Gastroesophageal sphincter (tissue), 4 donors: ENCODE results near the gene DNMT1. TPM values are rescaled to one million over a fixed set of nuclear protein-coding genes. Genes with fewer than 3 reads are reported as not detected.

Experiments
- ATAC-seq: fragments of 150-250 bp; one replicate; pipeline ENCODE4 v1.9.1; 2016; ENCODE audit warnings: mild to moderate bottlenecking, moderate library complexity
- H3K27ac ChIP-seq, 4 donors: fragments of 200-600 bp; sonication (generic) in 3 of 4; 1 replicate in 3 of 4; 2 replicates in 1 of 4; pipeline ENCODE4 v1.5.1; 2016 to 2019
- H3K27me3 ChIP-seq: fragments of 200-600 bp; sonication (generic); one replicate; pipeline ENCODE4 v1.5.1; 2019
- H3K36me3 ChIP-seq, 2 donors: fragments of 200-600 bp; sonication (generic); one replicate each; pipeline ENCODE4 v1.5.1; 2019; ENCODE audit warnings: control low read depth in 1 of 2
- H3K4me1 ChIP-seq, 3 donors: fragments of 200-600 bp; sonication (generic); 1 replicate in 2 of 3; 2 replicates in 1 of 3; pipeline ENCODE4 v1.5.1; 2016 to 2019; ENCODE audit warnings: control low read depth in 2 of 3
- H3K4me3 ChIP-seq, 2 donors: fragments of 200-600 bp; sonication (generic); one replicate each; pipeline ENCODE4 v1.5.1; 2019; ENCODE audit warnings: mild to moderate bottlenecking in 1 of 2, moderate library complexity in 1 of 2
- H3K9me3 ChIP-seq, 3 donors: fragments of 200-600 bp; sonication (generic); one replicate each; pipeline ENCODE4 v1.5.1; 2017 to 2019; ENCODE audit warnings: control low read depth in 2 of 3
- CTCF ChIP-seq, 4 experiments: fragments of 200-600 bp in 2 of 4; fragments of 450-650 bp in 2 of 4; sonication (generic) in 1 of 4; IDR thresholded peaks; one replicate each; pipeline ENCODE4 v1.5.1; 2017 to 2019; ENCODE audit warnings: antibody characterized with exemption in 4 of 4, mild to moderate bottlenecking in 2 of 4, moderate library complexity in 2 of 4
- EP300 ChIP-seq: sonication (generic); formaldehyde crosslinking; IDR thresholded peaks from one replicate; pipeline ENCODE4 v1.6.1; 2017; ENCODE audit warnings: antibody characterized with exemption, mild to moderate bottlenecking
- POLR2A ChIP-seq, 2 donors: fragments of 450-650 bp; IDR thresholded peaks; one replicate each; pipeline ENCODE4 v1.6.1; 2017; ENCODE audit warnings: antibody characterized with exemption in 2 of 2, mild to moderate bottlenecking in 2 of 2, moderate library complexity in 1 of 2
- POLR2AphosphoS5 ChIP-seq: sonication (generic); formaldehyde crosslinking; IDR thresholded peaks from one replicate; pipeline ENCODE4 v1.6.1; 2017; ENCODE audit warnings: antibody characterized with exemption
- WGBS, 2 donors: methylation state at CpG; one replicate each; pipeline ENCODE4 v1.1.5; 2018; ENCODE audit warnings: low coverage in 1 of 2; 5-methylcytosine and 5-hydroxymethylcytosine counted together
- total RNA-seq, 4 donors: library from RNA; depleted of rRNA; stranded (reverse); fragments of >200 nt; gene quantifications; one replicate each; pipeline ENCODE4 v1.1.0, GENCODE V29; 2016

DNMT1 gene
- total RNA-seq, 4 donors from 2014 or later: 28.1 to 50.6 (median 38.1) TPM

DNA sequence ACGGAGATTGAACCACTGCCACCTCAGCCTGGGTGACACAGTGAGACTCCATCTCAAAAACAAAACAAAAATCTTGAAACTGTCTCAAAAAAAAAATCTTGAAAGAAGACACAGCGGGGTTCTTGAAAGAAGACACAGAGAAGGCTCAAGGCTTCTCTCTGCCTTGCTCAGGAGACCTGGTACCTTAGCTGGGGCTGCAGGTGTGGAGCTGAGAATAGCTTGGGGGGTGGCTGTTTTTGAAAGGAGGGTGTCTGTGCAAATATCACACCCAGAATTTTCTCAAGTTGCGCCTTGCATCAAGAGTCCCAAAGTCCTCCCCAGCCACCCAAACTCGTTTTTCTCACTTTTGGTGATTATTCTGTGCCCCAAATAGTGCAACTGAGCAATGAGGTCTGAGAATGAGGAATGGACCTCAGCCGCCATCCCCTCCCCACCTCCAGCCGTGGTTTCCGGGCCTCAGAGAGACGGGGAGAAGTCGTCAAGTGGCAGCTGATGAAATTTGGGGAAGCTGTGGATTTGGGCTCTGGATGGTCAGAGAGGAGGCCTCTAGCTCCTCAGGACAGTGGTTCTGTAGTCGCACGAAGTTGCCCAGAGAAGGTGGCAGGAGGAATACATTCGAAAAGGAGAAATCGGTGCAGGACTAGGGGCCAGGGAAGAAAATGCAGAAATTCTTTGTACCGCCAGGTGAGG is 27.6 kb upstream of the DNMT1 start:
- no peak overlapping the region for H3K27ac ChIP-seq
- H3K4me3 ChIP-seq: no peak overlapping the region
- peaks cover 0 to 14% of the 10 kb centered on the region in 2 donors for H3K36me3 ChIP-seq
- H3K4me1 ChIP-seq: peaks cover 0 to 20% (median 5%) of the 10 kb centered on the region in 3 donors
- H3K27me3 ChIP-seq: no peaks in the 10 kb centered on the region
- WGBS, 2 donors: 83 to 85% methylated on average over 7 to 10 of the region's 14 CpGs
- no peaks in the 10 kb centered on the region for H3K9me3 ChIP-seq
- no peak for ATAC-seq
- no peak for TF ChIP-seq EP300
- TF ChIP-seq POLR2AphosphoS5: no peak
- TF ChIP-seq CTCF (IDR thresholded peaks at IDR 0.05): no peak
- TF ChIP-seq POLR2A (IDR thresholded peaks at IDR 0.05): no peak

- no peak overlapping the region for H3K27ac ChIP-seq
- WGBS, 2 donors: 86% methylated on average over 5 of the region's 7 CpGs; no CpG with 5 or more reads in 1 of the 2 donors
- no peaks in the 10 kb centered on the region for H3K27me3 ChIP-seq
- no peaks in the 10 kb centered on the region for H3K9me3 ChIP-seq
- peaks cover 0 to 4% (median 2%) of the 10 kb centered on the region in 3 donors for H3K4me1 ChIP-seq
- H3K4me3 ChIP-seq: no peak overlapping the region
- no peak for TF ChIP-seq POLR2A (IDR thresholded peaks at IDR 0.05)
- no peak for TF ChIP-seq POLR2AphosphoS5
- no peak for TF ChIP-seq EP300
- H3K36me3 ChIP-seq: peaks cover 0 to 14% of the 10 kb centered on the region in 2 donors
- ATAC-seq: no peak
Measured at GRCh38 chr19:10220695-10221094, 25.9 kb upstream of the DNMT1 start.

GRCh38 chr19:10219678-10220077 is 24.9 kb upstream of the DNMT1 start:
- Histone ChIP-seq H3K36me3 (peaks cover 0 to 14% of the 10 kb centered on the region in 2 donors), H3K4me1 (no peaks in the 10 kb centered on the region), H3K4me3 (no peak overlapping the region), H3K27ac (no peak overlapping the region), H3K27me3 (no peaks in the 10 kb centered on the region), H3K9me3 (no peaks in the 10 kb centered on the region)
- TF ChIP-seq CTCF (IDR thresholded peaks at IDR 0.05) (no peak), EP300 (no peak), POLR2A (IDR thresholded peaks at IDR 0.05) (no peak)
- no peak for ATAC-seq
- WGBS, 2 donors: 25 to 43% methylated on average over 1 to 3 of the region's 3 CpGs

DNA sequence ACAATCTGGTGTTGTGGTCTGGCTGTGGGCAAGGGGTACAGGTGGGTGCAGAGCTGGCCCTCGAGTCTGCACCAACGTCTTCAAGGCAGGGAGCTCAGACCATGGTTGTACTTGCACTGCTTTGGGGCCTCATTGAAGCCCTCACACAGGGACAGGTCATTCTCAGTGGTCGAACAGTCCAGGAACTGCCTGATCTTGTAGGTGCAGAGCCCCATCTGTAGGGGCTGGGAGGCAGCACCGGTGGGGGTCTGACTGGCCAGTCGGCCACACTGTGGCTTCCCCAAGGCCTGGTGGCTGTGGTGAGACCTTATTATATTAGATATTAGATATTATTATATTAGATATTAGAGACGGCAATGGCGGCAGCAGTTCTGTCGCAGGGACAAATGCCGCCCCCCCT is 22.3 kb upstream of the DNMT1 start:
- Histone ChIP-seq H3K36me3 (no peaks in the 10 kb centered on the region), H3K4me1 (no peaks in the 10 kb centered on the region), H3K9me3 (no peaks in the 10 kb centered on the region), H3K27ac (no peak overlapping the region), H3K27me3 (no peaks in the 10 kb centered on the region), H3K4me3 (no peak overlapping the region)
- no peak for TF ChIP-seq POLR2A (IDR thresholded peaks at IDR 0.05)
- TF ChIP-seq CTCF (IDR thresholded peaks at IDR 0.05): no peak
- no peak for TF ChIP-seq POLR2AphosphoS5
- no peak for TF ChIP-seq EP300
- WGBS, 2 donors: 51 to 89% methylated on average over 2 to 3 of the region's 9 CpGs
- ATAC-seq: no peak

GRCh38 chr19:10214784-10215183 is 20.0 kb upstream of the DNMT1 start:
- no peak overlapping the region for H3K4me3 ChIP-seq
- H3K27ac ChIP-seq: no peak overlapping the region
- no peaks in the 10 kb centered on the region for H3K36me3 ChIP-seq
- TF ChIP-seq POLR2A (IDR thresholded peaks at IDR 0.05) (no peak), POLR2AphosphoS5 (no peak), EP300 (no peak), CTCF (IDR thresholded peaks at IDR 0.05) (no peak)
- H3K9me3 ChIP-seq: no peaks in the 10 kb centered on the region
- WGBS, 2 donors: 86 to 100% methylated on average over 2 to 5 of the region's 5 CpGs
- no peaks in the 10 kb centered on the region for H3K4me1 ChIP-seq
- no peak for ATAC-seq
- H3K27me3 ChIP-seq: no peaks in the 10 kb centered on the region
